Peyer's patch (tissue), 4 donors: ENCODE results near the gene RNU2-63P. TPM values are rescaled to one million over a fixed set of nuclear protein-coding genes. Genes with fewer than 3 reads are reported as not detected.
"Not testable (repeated sequence)": the region's sequence is repeated elsewhere in the genome, so short reads cannot be mapped to it uniquely, and the experiment has no call there.

Experiments
- DNase-seq, 3 donors: peaks; one replicate each; pipeline ENCODE4 v3.0.0-alpha.2; 2017 to 2019
- H3K27ac ChIP-seq, 4 donors: fragments of 200-600 bp; sonication (generic); one replicate each; pipeline ENCODE4 v1.5.1; 2016 to 2019
- H3K27me3 ChIP-seq, 2 donors: fragments of 200-600 bp; sonication (generic); one replicate each; pipeline ENCODE4 v1.5.1; 2019
- H3K36me3 ChIP-seq, 3 donors: fragments of 200-600 bp; sonication (generic); one replicate each; pipeline ENCODE4 v1.5.1; 2016 to 2019
- H3K4me1 ChIP-seq, 4 donors: fragments of 200-600 bp; sonication (generic); one replicate each; pipeline ENCODE4 v1.5.1; 2016 to 2019
- H3K4me3 ChIP-seq, 4 donors: fragments of 200-600 bp; sonication (generic); 1 replicate in 3 of 4; 2 replicates in 1 of 4; pipeline ENCODE4 v1.5.1; 2016 to 2019; ENCODE audit warnings: mild to moderate bottlenecking in 1 of 4
- H3K9me3 ChIP-seq, 4 donors: fragments of 200-600 bp; sonication (generic); one replicate each; pipeline ENCODE4 v1.5.1; 2016 to 2019; ENCODE audit warnings: mild to moderate bottlenecking in 1 of 4
- POLR2A ChIP-seq, 2 donors: fragments of 450-650 bp; IDR thresholded peaks; one replicate each; pipeline ENCODE4 v1.5.1; 2017; ENCODE audit warnings: antibody characterized with exemption in 2 of 2, mild to moderate bottlenecking in 2 of 2, moderate library complexity in 2 of 2
- total RNA-seq, 4 donors: library from RNA; depleted of rRNA; stranded (reverse); fragments of >200 nt; gene quantifications; one replicate each; pipeline ENCODE4 v1.1.0, GENCODE V29; 2016
- TF ChIP-seq, protein P1 (sequence below), 6 experiments: fragments of 450-650 bp in 4 of 6; fragments of 200-600 bp in 2 of 6; sonication (generic) in 1 of 6; IDR thresholded peaks; one replicate each; pipeline ENCODE4 v1.5.1; 2017 to 2019; ENCODE audit warnings: antibody characterized with exemption in 6 of 6, mild to moderate bottlenecking in 3 of 6, moderate library complexity in 1 of 6

The RNU2-63P gene
- total RNA-seq, 4 donors from 2014 or later = 1,585 TPM; not detected in 3

DNA sequence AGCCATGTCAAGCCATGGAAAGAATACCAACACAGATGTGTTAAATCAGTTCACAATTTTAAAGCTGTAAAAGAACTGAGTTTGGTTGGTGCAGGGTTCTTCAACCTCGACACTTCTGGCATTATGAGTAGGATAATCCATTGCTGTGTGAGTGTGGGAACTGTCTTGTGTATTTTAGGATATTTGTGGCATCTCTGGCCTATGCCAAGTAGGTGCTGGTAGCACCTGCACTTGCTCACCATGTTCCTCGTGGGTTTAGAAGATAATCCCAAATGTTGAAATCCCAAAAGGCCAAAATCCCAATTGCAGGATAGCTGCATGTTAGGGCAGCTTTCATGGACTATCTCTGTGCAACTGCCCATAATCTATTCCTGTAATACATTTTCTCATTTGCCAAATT, 35.4 kb upstream of the RNU2-63P start:
- Histone ChIP-seq H3K4me1 (peaks cover 0 to 32% (median 6%) of the 10 kb centered on the region in 4 donors), H3K9me3 (no peaks in the 10 kb centered on the region), H3K27ac (no peak overlapping the region), H3K27me3 (no peaks in the 10 kb centered on the region), H3K36me3 (no peaks in the 10 kb centered on the region), H3K4me3 (no peak overlapping the region)
- DNase-seq = no peak
- TF ChIP-seq, protein P1, sequence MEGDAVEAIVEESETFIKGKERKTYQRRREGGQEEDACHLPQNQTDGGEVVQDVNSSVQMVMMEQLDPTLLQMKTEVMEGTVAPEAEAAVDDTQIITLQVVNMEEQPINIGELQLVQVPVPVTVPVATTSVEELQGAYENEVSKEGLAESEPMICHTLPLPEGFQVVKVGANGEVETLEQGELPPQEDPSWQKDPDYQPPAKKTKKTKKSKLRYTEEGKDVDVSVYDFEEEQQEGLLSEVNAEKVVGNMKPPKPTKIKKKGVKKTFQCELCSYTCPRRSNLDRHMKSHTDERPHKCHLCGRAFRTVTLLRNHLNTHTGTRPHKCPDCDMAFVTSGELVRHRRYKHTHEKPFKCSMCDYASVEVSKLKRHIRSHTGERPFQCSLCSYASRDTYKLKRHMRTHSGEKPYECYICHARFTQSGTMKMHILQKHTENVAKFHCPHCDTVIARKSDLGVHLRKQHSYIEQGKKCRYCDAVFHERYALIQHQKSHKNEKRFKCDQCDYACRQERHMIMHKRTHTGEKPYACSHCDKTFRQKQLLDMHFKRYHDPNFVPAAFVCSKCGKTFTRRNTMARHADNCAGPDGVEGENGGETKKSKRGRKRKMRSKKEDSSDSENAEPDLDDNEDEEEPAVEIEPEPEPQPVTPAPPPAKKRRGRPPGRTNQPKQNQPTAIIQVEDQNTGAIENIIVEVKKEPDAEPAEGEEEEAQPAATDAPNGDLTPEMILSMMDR (IDR thresholded peaks at IDR 0.05) = no peak
- TF ChIP-seq POLR2A (IDR thresholded peaks at IDR 0.05) = no peak

DNA sequence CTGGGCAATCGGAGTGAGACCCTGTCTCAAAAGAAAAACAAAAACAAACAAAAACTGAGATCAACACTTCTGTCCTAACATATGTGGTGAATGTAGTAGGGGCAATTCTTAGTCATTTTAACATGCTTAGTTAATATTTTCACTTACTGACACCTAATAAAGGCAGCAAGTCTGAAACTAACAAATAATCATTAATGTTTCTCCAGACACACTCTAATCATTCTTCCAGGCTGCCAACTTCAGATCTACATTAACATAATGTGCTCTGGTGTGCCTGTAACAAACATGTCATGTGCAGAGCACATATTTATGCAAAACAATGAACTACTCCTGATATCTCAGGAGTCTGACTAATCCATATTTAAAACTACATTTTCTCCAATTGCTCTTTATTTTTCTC, 33.3 kb upstream of the RNU2-63P start:
- no peak for DNase-seq
- no peaks in the 10 kb centered on the region for H3K27me3 ChIP-seq
- no peak for TF ChIP-seq POLR2A (IDR thresholded peaks at IDR 0.05)
- TF ChIP-seq, protein P1 (IDR thresholded peaks at IDR 0.05) = no peak
- H3K4me3 ChIP-seq = no peak overlapping the region
- H3K27ac ChIP-seq = no peak overlapping the region
- H3K36me3 ChIP-seq = no peaks in the 10 kb centered on the region
- peaks cover 0 to 22% (median 6%) of the 10 kb centered on the region in 4 donors for H3K4me1 ChIP-seq
- no peaks in the 10 kb centered on the region for H3K9me3 ChIP-seq

DNA sequence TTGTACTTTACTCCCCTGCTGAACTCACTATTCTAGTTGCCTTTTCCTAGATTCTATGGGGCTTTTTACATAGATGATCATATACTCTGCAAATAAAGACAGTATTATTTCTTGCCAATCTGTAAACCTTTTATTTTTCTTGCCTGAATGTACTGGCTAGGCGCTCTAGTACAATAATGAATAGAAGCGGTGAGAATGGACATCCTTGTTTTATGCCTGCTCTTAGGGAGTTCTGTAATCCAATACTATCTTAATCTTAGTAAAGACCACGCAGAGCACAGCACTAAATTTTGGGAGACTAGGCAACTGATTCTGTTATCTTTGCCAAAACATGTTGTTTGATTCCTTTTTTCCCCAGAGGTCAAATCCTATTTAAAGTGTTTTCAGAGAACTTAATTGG, 32.2 kb upstream of the RNU2-63P start:
- no peak for DNase-seq
- no peaks in the 10 kb centered on the region for H3K9me3 ChIP-seq
- no peak overlapping the region for H3K4me3 ChIP-seq
- H3K27me3 ChIP-seq = no peaks in the 10 kb centered on the region
- TF ChIP-seq, protein P1 (IDR thresholded peaks at IDR 0.05) = no peak
- no peak for TF ChIP-seq POLR2A (IDR thresholded peaks at IDR 0.05)
- no peak overlapping the region for H3K27ac ChIP-seq
- peaks cover 0 to 11% (median 3%) of the 10 kb centered on the region in 4 donors for H3K4me1 ChIP-seq
- H3K36me3 ChIP-seq = no peaks in the 10 kb centered on the region

DNA sequence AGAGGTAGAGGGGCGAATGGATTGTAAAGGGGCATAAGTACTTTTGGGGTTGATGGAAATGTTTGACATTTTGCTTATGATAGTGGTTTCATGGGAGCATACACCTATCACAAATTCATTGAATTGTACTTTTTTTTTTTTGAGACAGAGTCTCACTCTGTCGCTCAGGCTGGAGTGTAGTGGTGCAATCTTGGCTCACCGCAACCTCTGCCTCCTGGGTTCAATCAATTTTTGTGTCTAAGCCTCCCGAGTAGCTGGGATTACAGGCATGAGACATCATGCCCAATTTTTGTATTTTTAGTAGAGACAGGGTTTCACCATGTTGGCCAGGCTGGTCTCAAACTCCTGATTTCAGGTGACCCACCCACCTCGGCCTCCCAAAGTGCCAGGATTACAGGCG, 29.2 kb upstream of the RNU2-63P start:
- H3K36me3 ChIP-seq, H3K4me3 ChIP-seq, DNase-seq, H3K9me3 ChIP-seq, H3K27ac ChIP-seq, H3K4me1 ChIP-seq, H3K27me3 ChIP-seq: not testable (repeated sequence)

DNA sequence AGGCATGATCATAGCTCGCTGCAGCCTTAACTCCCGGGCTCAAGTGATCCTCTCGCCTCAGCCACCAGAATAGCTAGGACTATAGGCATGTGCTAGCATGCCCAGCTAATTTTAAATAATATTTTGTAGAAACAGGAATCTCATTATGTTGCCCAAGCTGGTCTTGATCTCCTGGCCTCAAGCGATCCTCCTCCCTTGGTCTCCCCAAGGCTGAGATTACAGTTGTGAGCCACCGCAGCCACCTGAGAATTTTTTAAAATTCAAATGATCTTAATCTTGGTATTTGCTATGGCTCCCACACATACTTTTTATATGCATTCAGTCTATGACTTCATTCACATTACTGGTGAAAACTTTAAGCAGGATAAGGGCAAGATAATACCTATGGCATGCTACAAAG, 26.1 kb upstream of the RNU2-63P start:
- Histone ChIP-seq H3K4me1 (no peaks in the 10 kb centered on the region), H3K36me3 (no peaks in the 10 kb centered on the region), H3K9me3 (no peaks in the 10 kb centered on the region), H3K4me3 (no peak overlapping the region), H3K27me3 (no peaks in the 10 kb centered on the region), H3K27ac (no peak overlapping the region)
- TF ChIP-seq, protein P1 (IDR thresholded peaks at IDR 0.05) = no peak
- TF ChIP-seq POLR2A (IDR thresholded peaks at IDR 0.05) = no peak
- no peak for DNase-seq

DNA sequence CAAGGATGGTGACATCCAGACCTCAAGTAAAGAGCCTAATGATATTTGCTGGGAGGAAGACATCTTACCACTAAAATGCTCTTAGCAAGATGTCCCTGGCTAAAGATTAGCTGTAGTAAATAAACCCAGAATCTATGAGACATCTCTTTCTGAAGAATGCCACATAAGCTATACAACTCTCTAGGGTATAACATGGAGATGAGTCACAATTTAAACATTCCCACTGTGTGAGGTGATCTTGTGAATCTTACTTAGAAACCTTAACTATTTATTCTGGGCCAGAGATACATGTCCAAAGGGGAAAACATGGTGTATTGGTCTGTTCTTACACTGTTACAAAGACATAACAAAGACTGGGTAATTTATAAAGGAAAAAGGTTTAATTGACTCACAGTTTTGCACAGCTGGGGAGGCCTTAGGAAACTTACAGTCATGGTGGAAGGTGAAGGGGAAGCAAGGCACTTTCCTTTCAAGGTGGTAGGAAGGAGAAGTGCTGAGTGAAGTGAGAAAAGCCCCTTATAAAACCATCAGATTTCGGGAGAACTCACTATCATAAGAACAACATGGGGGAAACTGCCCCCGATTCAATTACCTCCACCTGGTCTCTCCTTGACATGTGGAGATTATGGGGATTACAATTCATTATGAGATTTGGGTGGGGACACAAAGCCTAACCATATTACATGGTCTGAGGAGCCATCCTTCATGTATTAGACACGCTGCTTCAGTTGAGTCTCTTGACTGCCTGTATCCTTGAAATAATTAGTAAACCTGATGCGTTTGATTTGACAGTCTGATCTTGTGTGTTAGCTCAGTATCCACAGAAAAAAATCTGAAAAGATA, 22.1 kb upstream of the RNU2-63P start:
- DNase-seq = no peak
- Histone ChIP-seq H3K4me3 (no peak overlapping the region), H3K27ac (no peak overlapping the region), H3K4me1 (no peaks in the 10 kb centered on the region), H3K9me3 (no peaks in the 10 kb centered on the region), H3K36me3 (peaks cover 0 to 15% (median 0%) of the 10 kb centered on the region in 3 donors), H3K27me3 (no peaks in the 10 kb centered on the region)
- TF ChIP-seq, protein P1 (IDR thresholded peaks at IDR 0.05) = no peak
- TF ChIP-seq POLR2A (IDR thresholded peaks at IDR 0.05) = no peak
